Right lobe of liver (tissue), 6 donors: ENCODE measurements around the gene MAGI1. TPM values are rescaled to one million over a fixed set of nuclear protein-coding genes. Genes with fewer than 3 reads are reported as not detected.
A peak's percentile ranks its signal among the peaks of the same experiment; 100 is the strongest.

Experiments
- ATAC-seq, 4 donors: fragments of 200-7000 bp; cut with Tn5 transposase; one replicate each; pipeline ENCODE4 v1.9.1; 2020; ENCODE audit warnings: mild to moderate bottlenecking in 4 of 4, moderate library complexity in 4 of 4
- DNase-seq, 3 donors: peaks; one replicate each; pipeline ENCODE4 v3.0.0-alpha.2; 2020
- H3K27ac ChIP-seq, 3 donors: fragments of 200-600 bp; one replicate each; pipeline ENCODE4 v1.8.0; 2022
- H3K27me3 ChIP-seq, 2 donors: fragments of 200-600 bp; one replicate each; pipeline ENCODE4 v1.8.0; 2022
- H3K36me3 ChIP-seq, 4 donors: fragments of 200-600 bp; sonication (generic) in 1 of 4; one replicate each; pipeline versions ENCODE4 v1.5.1 to v1.8.0; 2017 to 2022; ENCODE audit warnings: control low read depth in 1 of 4
- H3K4me1 ChIP-seq, 4 donors: fragments of 200-600 bp; sonication (generic) in 1 of 4; one replicate each; pipeline versions ENCODE4 v1.5.1 to v1.8.0; 2017 to 2022; ENCODE audit warnings: control low read depth in 1 of 4
- H3K4me3 ChIP-seq, 3 donors: fragments of 200-600 bp; one replicate each; pipeline ENCODE4 v1.8.0; 2022
- H3K9me3 ChIP-seq, 4 donors: fragments of 200-600 bp; sonication (generic) in 1 of 4; one replicate each; pipeline versions ENCODE4 v1.5.1 to v1.8.0; 2017 to 2022; ENCODE audit warnings: control low read depth in 1 of 4
- POLR2A ChIP-seq: fragments of 450-650 bp; IDR thresholded peaks from one replicate; pipeline ENCODE4 v1.6.1; 2017; ENCODE audit warnings: antibody characterized with exemption, mild to moderate bottlenecking
- WGBS: methylation state at CpG from one replicate; pipeline ENCODE4 v1.1.6; 2018; ENCODE audit warnings: low coverage, low lambda C conversion rate; ENCODE audit not compliant: insufficient coverage; ENCODE audit errors: missing lambda C conversion rate; 5-methylcytosine and 5-hydroxymethylcytosine counted together
- intact Hi-C, 2 donors: fragments of 100-400 bp; cut with DNase I; formaldehyde crosslinking; loops; one replicate each; pipeline versions ENCODE4 v1.11.2 to v1.14.1; 2022
- total RNA-seq, 6 experiments: library from RNA; depleted of rRNA in 2 of 6; stranded (reverse); fragments of >200 nt in 2 of 6; fragmentation: NEBNext Ultra II Directional in 3 of 6; extraction: Animal tissue kit (Norgen Biotek cat#: 25700) in 3 of 6; gene quantifications; one replicate each; pipeline versions ENCODE4 v1.1.0 to v1.2.4, GENCODE V29; 2016 to 2023
- TF ChIP-seq, protein P1 (sequence below), 4 donors: fragments of 200-600 bp in 3 of 4; fragments of 450-650 bp in 1 of 4; IDR thresholded peaks; one replicate each; pipeline versions ENCODE4 v1.5.1 to v1.8.0; 2016 to 2022; ENCODE audit warnings: antibody characterized with exemption in 4 of 4, mild to moderate bottlenecking in 2 of 4
- donor health status: DM: no; HTN: yes; CAD: no.
- donor health status: DM: no; HTN: no; CAD: no.
- donor health status: DM: no; HTN: no; CAD: no.
- donor health status: DM: no; HTN: yes; CAD: no.
- donor health status: DM: no; HTN: yes; CAD: no.

MAGI1 gene
- total RNA-seq, 6 experiments from 2014 or later: 22.6 to 37.7 (median 26.9) TPM

GRCh38 chr3:65889707-65890099 lies 149.0 kb downstream of the MAGI1 start:
- Histone ChIP-seq H3K27me3 (no peaks in the 10 kb centered on the region), H3K9me3 (no peaks in the 10 kb centered on the region), H3K4me1 (no peaks in the 10 kb centered on the region), H3K36me3 (no peaks in the 10 kb centered on the region), H3K27ac (no peak overlapping the region), H3K4me3 (no peak overlapping the region)
- ATAC-seq (no peak), DNase-seq (no peak)
- intact Hi-C loops: no loop called here
- 100% methylated on average over 2 of the region's 3 CpGs for WGBS
- TF ChIP-seq POLR2A: no peak
- TF ChIP-seq, protein P1, sequence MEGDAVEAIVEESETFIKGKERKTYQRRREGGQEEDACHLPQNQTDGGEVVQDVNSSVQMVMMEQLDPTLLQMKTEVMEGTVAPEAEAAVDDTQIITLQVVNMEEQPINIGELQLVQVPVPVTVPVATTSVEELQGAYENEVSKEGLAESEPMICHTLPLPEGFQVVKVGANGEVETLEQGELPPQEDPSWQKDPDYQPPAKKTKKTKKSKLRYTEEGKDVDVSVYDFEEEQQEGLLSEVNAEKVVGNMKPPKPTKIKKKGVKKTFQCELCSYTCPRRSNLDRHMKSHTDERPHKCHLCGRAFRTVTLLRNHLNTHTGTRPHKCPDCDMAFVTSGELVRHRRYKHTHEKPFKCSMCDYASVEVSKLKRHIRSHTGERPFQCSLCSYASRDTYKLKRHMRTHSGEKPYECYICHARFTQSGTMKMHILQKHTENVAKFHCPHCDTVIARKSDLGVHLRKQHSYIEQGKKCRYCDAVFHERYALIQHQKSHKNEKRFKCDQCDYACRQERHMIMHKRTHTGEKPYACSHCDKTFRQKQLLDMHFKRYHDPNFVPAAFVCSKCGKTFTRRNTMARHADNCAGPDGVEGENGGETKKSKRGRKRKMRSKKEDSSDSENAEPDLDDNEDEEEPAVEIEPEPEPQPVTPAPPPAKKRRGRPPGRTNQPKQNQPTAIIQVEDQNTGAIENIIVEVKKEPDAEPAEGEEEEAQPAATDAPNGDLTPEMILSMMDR (IDR thresholded peaks at IDR 0.05): no peak

DNA sequence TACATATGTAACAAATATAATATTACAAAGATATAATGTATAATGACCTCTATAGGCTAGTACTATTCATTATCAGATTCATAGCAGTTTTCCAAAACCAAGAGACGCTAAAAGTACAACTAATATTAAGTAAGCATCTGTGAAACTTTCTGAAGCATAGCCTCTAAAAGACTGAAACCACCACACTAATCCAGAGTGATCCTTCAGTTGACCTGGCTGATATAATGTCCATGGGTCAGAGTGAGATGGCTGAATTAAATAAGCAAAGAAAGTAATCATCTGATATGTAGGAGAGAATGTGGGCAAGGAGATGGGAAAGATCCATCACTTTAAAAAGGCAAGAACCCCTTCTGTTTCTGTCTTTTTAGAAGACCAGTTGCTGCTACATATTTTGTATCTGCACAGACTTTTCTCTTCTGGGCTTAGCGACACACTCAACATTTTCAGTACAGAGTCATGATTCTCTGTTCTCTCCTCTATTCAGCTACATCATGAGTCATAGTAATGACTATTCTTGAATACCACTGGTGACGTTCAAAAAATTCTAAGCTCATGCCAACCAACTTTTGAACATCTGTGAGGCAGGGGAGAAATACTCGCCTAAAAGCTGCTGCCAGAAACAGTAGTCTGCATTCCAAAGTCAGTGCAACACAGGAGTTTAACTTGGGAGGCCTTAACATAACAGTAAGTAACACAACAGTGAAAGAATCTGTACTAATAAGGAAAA lies 149.6 kb downstream of the MAGI1 start:
- DNase-seq (no peak), ATAC-seq (peak in 1 of 4 donors; percentile 65)
- Histone ChIP-seq H3K4me1 (peaks cover 0 to 2% (median 0%) of the 10 kb centered on the region in 4 donors), H3K27me3 (no peaks in the 10 kb centered on the region), H3K9me3 (no peaks in the 10 kb centered on the region), H3K4me3 (no peak overlapping the region), H3K27ac (no peak overlapping the region), H3K36me3 (no peaks in the 10 kb centered on the region)
- intact Hi-C loops: no loop called here
- WGBS: 73% methylated on average over 4 of the region's 4 CpGs
- TF ChIP-seq, protein P1 (IDR thresholded peaks at IDR 0.05): no peak
- no peak for TF ChIP-seq POLR2A

GRCh38 chr3:65888196-65888595 lies 150.5 kb downstream of the MAGI1 start:
- intact Hi-C loops: no loop called here
- no peak overlapping the region for H3K27ac ChIP-seq
- DNase-seq (no peak), ATAC-seq (no peak)
- TF ChIP-seq, protein P1 (IDR thresholded peaks at IDR 0.05): no peak
- TF ChIP-seq POLR2A: no peak
- H3K4me3 ChIP-seq: no peak overlapping the region
- H3K4me1 ChIP-seq: peaks cover 0 to 11% (median 0%) of the 10 kb centered on the region in 4 donors
- 75% methylated on average over 1 of the region's 1 CpG for WGBS
- no peaks in the 10 kb centered on the region for H3K9me3 ChIP-seq
- no peaks in the 10 kb centered on the region for H3K27me3 ChIP-seq
- no peaks in the 10 kb centered on the region for H3K36me3 ChIP-seq

DNA sequence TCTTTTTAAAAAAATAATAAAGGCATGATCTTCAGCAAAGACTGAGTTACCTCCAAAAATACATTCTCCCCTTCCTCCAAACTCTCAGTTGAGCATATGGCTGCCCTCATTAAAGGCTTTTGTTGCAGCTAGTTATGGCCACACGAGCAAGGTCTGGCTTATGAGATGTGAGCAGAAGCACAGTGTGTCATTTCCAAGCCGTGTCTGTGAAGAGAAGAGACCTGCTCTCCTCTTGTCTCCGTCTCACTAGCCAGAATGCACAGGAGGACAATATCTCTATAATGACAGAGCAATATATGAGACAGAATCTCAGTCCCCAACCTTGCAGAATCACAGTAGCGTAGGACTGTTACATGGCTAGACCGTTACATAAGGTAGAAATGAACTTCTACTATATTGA lies 152.3 kb downstream of the MAGI1 start:
- no peaks in the 10 kb centered on the region for H3K36me3 ChIP-seq
- intact Hi-C loops: no loop called here
- TF ChIP-seq, protein P1 (IDR thresholded peaks at IDR 0.05): no peak
- no peak for TF ChIP-seq POLR2A
- no peak overlapping the region for H3K4me3 ChIP-seq
- DNase-seq (no peak), ATAC-seq (no peak)
- H3K27ac ChIP-seq: no peak overlapping the region
- H3K27me3 ChIP-seq: no peaks in the 10 kb centered on the region
- WGBS: 90% methylated on average over 5 of the region's 5 CpGs
- H3K4me1 ChIP-seq: peaks cover 0 to 14% (median 0%) of the 10 kb centered on the region in 4 donors
- H3K9me3 ChIP-seq: no peaks in the 10 kb centered on the region
